PC-9 (cell line): ENCODE measurements around the gene HOXA5.

Experiments
- EZH2 ChIP-seq: fragments of 200-600 bp; sonication (generic); IDR thresholded peaks from 2 replicates; pipeline ENCODE4 v1.8.0; 2017; ENCODE audit warnings: antibody characterized with exemption, low read depth
- TF ChIP-seq, protein P1 (sequence below): fragments of 200-600 bp; sonication (generic); conservative IDR thresholded peaks from 2 replicates; pipeline ENCODE4 v1.6.1; 2017; ENCODE audit warnings: mixed run types, antibody characterized with exemption, mild to moderate bottlenecking, moderate library complexity

DNA sequence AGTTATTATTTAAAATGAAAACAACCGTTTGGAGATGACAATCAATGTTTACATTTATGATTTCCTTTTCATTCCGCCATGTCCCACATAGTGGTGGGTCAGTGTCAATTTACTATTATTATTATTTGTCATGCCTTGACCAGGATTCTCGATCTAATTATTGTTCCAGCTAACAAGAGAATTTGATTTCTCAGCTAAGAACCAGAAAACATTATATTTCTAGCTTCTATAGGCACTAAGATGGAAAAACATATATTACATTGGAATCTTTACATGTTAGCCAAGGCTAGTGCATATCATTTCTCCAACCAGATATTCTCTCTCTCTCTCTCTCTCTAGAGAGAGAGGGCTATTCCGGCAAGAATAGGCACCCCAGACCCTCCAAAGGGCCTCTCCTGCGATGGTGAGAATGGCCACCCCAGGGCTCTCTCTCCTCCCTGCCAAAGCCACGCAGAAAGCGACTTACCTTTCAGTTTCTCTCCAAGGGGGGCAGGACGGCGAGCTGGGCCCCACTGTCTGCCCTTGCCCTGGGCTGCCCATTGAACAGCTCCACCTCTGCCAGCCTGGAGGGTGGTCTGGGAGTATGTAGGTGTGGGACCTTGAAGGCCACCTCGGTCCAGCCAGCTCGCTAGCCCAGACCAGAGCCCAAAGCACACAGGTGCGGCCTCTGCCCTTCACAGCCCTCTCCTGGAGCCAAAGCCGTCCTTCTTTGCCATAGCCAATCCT is 6.5 kb upstream of the HOXA5 start:
- TF ChIP-seq, protein P1, sequence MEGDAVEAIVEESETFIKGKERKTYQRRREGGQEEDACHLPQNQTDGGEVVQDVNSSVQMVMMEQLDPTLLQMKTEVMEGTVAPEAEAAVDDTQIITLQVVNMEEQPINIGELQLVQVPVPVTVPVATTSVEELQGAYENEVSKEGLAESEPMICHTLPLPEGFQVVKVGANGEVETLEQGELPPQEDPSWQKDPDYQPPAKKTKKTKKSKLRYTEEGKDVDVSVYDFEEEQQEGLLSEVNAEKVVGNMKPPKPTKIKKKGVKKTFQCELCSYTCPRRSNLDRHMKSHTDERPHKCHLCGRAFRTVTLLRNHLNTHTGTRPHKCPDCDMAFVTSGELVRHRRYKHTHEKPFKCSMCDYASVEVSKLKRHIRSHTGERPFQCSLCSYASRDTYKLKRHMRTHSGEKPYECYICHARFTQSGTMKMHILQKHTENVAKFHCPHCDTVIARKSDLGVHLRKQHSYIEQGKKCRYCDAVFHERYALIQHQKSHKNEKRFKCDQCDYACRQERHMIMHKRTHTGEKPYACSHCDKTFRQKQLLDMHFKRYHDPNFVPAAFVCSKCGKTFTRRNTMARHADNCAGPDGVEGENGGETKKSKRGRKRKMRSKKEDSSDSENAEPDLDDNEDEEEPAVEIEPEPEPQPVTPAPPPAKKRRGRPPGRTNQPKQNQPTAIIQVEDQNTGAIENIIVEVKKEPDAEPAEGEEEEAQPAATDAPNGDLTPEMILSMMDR = no peak
- no peak for TF ChIP-seq EZH2
